ENCODE data around the gene PNMA8B.
"Not testable (repeated sequence)": the region's sequence is repeated elsewhere in the genome, so short reads cannot be mapped to it uniquely, and the experiment has no call there.

PNMA8B gene

GRCh38 chr19:46499692-46500091, 4.0 kb upstream of the PNMA8B start:
- TF ChIP-seq CTCF (IDR thresholded peaks at IDR 0.05; ENCODE audit: low read depth, low read length): no peak
- in situ Hi-C loops (cut with HindIII; ENCODE audit: low sequenced_read_pairs): no loop called here
- no peak for DNase-seq (ENCODE audit: low read depth, low spot score)
- no peak overlapping the region for H3K4me3 ChIP-seq (ENCODE audit: low read depth, low read length)

GRCh38 chr19:46497773-46498172, 2.1 kb upstream of the PNMA8B start:
- in situ Hi-C loops (cut with HindIII; ENCODE audit: low sequenced_read_pairs): no loop called here

GRCh38 chr19:46496886-46497285, 1.2 kb upstream of the PNMA8B start:
- in situ Hi-C loops (cut with HindIII; ENCODE audit: low sequenced_read_pairs); DNase-seq (ENCODE audit: low read depth, low spot score); H3K4me3 ChIP-seq (ENCODE audit: low read depth, low read length): not testable (repeated sequence)

More at GRCh38 chr19:46497773-46498172, 2.1 kb upstream of the PNMA8B start:
- no peak for DNase-seq (ENCODE audit: low read depth, low spot score)
- TF ChIP-seq CTCF (IDR thresholded peaks at IDR 0.05; ENCODE audit: low read depth, low read length): no peak
- H3K4me3 ChIP-seq (ENCODE audit: low read depth, low read length): no peak overlapping the region

- TF ChIP-seq CTCF (IDR thresholded peaks at IDR 0.05; ENCODE audit: low read depth, low read length): no peak
- in situ Hi-C loops (cut with HindIII; ENCODE audit: low sequenced_read_pairs): no loop called here
- no peak for DNase-seq (ENCODE audit: low read depth, low spot score)
- H3K4me3 ChIP-seq (ENCODE audit: low read depth, low read length): no peak overlapping the region
These were observed 637 bp upstream of the PNMA8B start for GRCh38 chr19:46496304-46496703.

GRCh38 chr19:46494941-46495785, 504 bp downstream of the PNMA8B start:
- DNase-seq (ENCODE audit: low read depth, low spot score): no peak
- TF ChIP-seq CTCF (IDR thresholded peaks at IDR 0.05; ENCODE audit: low read depth, low read length): no peak
- in situ Hi-C loops (cut with HindIII; ENCODE audit: low sequenced_read_pairs): no loop called here
- peak overlapping the region; percentile 31 for H3K4me3 ChIP-seq (ENCODE audit: low read depth, low read length)

GRCh38 chr19:46494146-46494940, 1.3 kb downstream of the PNMA8B start:
- DNase-seq (ENCODE audit: low read depth, low spot score): no peak
- in situ Hi-C loops (cut with HindIII; ENCODE audit: low sequenced_read_pairs): no loop called here
- H3K4me3 ChIP-seq (ENCODE audit: low read depth, low read length): no peak overlapping the region
- TF ChIP-seq CTCF (IDR thresholded peaks at IDR 0.05; ENCODE audit: low read depth, low read length): no peak

All from astrocyte of the spinal cord (primary cell).